Naive thymus-derived CD4-positive, alpha-beta T cell (primary cell): ENCODE results near the gene DRAXIN. TPM values are rescaled to one million over a fixed set of nuclear protein-coding genes. Genes with fewer than 3 reads are reported as not detected.

Experiments
- ATAC-seq: fragments of 150-1000 bp; cut with Tn5 transposase; 2 replicates; pipeline ENCODE4 v1.10.0; 2021; ENCODE audit warnings: mild to moderate bottlenecking, moderate library complexity
- CTCF ChIA-PET: fragments of 350-600 bp; sonication (Branson Sonifier 250); formaldehyde crosslinking; loops from one replicate; lab custom pipeline; 2021; ENCODE audit warnings: antibody characterized with exemption; lab: Charles Lee
- POLR2A ChIA-PET: fragments of 350-600 bp; sonication (Branson Sonifier 250); formaldehyde crosslinking; loops from one replicate; lab custom pipeline; 2021; ENCODE audit warnings: antibody characterized with exemption, inconsistent platforms; lab: Charles Lee
- DNase-seq, 9 donors: peaks; one replicate each; pipeline versions ENCODE4 v3.0.0 to v3.0.0-alpha.2; 2020 to 2022; ENCODE audit warnings: mixed read lengths in 1 of 9
- H3K27ac ChIP-seq: one replicate; pipeline ENCODE4 v1.7.0; 2013; ENCODE audit warnings: mild to moderate bottlenecking, low read depth, low read length, moderate library complexity
- H3K27me3 ChIP-seq, 2 donors: one replicate each; pipeline ENCODE4 v1.7.0; 2013; ENCODE audit warnings: low read length in 2 of 2, mild to moderate bottlenecking in 2 of 2, moderate library complexity in 2 of 2; ENCODE audit not compliant: control insufficient read depth in 2 of 2, insufficient read depth in 2 of 2
- H3K36me3 ChIP-seq, 3 experiments: 1 replicate in 2 of 3; 2 replicates in 1 of 3; pipeline ENCODE4 v1.7.0; 2013; ENCODE audit warnings: low read length in 3 of 3, mild to moderate bottlenecking in 3 of 3, moderate library complexity in 1 of 3; ENCODE audit not compliant: insufficient read depth in 3 of 3, control insufficient read depth in 2 of 3
- H3K4me1 ChIP-seq, 2 donors: one replicate each; pipeline ENCODE4 v1.7.0; 2013; ENCODE audit warnings: low read length in 2 of 2, mild to moderate bottlenecking in 2 of 2, moderate library complexity in 1 of 2; ENCODE audit not compliant: control insufficient read depth in 2 of 2, insufficient read depth in 2 of 2
- H3K4me3 ChIP-seq: 2 replicates; pipeline ENCODE4 v1.7.0; 2013; ENCODE audit warnings: mild to moderate bottlenecking, low read length
- H3K9me3 ChIP-seq, 3 experiments: 1 replicate in 2 of 3; 2 replicates in 1 of 3; pipeline ENCODE4 v1.7.0; 2013; ENCODE audit warnings: low read length in 3 of 3; ENCODE audit not compliant: control insufficient read depth in 2 of 3
- H3K27ac Mint-ChIP-seq, 9 donors: one replicate each; pipeline ENCODE4 v1.8.0; 2020 to 2022; ENCODE audit warnings: mixed read lengths in 9 of 9, mild to moderate bottlenecking in 8 of 9, moderate library complexity in 5 of 9, inconsistent platforms in 2 of 9
- H3K27me3 Mint-ChIP-seq, 5 donors: one replicate each; pipeline ENCODE4 v1.8.0; 2021 to 2022; ENCODE audit warnings: mixed read lengths in 5 of 5, mild to moderate bottlenecking in 1 of 5
- H3K36me3 Mint-ChIP-seq, 5 donors: one replicate each; pipeline ENCODE4 v1.8.0; 2020 to 2022; ENCODE audit warnings: mixed read lengths in 5 of 5, mild to moderate bottlenecking in 3 of 5, inconsistent platforms in 1 of 5
- H3K4me1 Mint-ChIP-seq, 7 donors: one replicate each; pipeline ENCODE4 v1.8.0; 2020 to 2022; ENCODE audit warnings: mixed read lengths in 7 of 7, mild to moderate bottlenecking in 3 of 7, inconsistent platforms in 1 of 7
- H3K4me3 Mint-ChIP-seq, 10 donors: one replicate each; pipeline ENCODE4 v1.8.0; 2020 to 2022; ENCODE audit warnings: mild to moderate bottlenecking in 10 of 10, mixed read lengths in 10 of 10, moderate library complexity in 6 of 10, inconsistent platforms in 2 of 10
- H3K9me3 Mint-ChIP-seq, 11 donors: one replicate each; pipeline ENCODE4 v1.8.0; 2020 to 2022; ENCODE audit warnings: mixed read lengths in 11 of 11, mild to moderate bottlenecking in 4 of 11, inconsistent platforms in 1 of 11, moderate library complexity in 1 of 11
- intact Hi-C, 2 donors: fragments of 100-400 bp; cut with micrococcal nuclease; formaldehyde crosslinking; loops; one replicate each; pipeline ENCODE4 v1.15.1; 2023
- polyA plus RNA-seq, 2 donors: library from polyadenylated mRNA; unstranded; fragments of 300-500 nt; fragmentation: Illumina TruSeq; gene quantifications; one replicate each; pipeline ENCODE4 v1.2.3, GENCODE V29; 2021
- total RNA-seq, 6 experiments: library from RNA in 5 of 6; stranded (reverse) in 5 of 6; gene quantifications; 1 replicate in 5 of 6; 2 replicates in 1 of 6; pipeline ENCODE4 v1.2.3 and lab custom pipeline; 2021 to 2026

DRAXIN gene
- total and polyA plus RNA-seq, 7 experiments from 2014 or later: 0.03 to 1.6 (median 0.19) TPM

DNA sequence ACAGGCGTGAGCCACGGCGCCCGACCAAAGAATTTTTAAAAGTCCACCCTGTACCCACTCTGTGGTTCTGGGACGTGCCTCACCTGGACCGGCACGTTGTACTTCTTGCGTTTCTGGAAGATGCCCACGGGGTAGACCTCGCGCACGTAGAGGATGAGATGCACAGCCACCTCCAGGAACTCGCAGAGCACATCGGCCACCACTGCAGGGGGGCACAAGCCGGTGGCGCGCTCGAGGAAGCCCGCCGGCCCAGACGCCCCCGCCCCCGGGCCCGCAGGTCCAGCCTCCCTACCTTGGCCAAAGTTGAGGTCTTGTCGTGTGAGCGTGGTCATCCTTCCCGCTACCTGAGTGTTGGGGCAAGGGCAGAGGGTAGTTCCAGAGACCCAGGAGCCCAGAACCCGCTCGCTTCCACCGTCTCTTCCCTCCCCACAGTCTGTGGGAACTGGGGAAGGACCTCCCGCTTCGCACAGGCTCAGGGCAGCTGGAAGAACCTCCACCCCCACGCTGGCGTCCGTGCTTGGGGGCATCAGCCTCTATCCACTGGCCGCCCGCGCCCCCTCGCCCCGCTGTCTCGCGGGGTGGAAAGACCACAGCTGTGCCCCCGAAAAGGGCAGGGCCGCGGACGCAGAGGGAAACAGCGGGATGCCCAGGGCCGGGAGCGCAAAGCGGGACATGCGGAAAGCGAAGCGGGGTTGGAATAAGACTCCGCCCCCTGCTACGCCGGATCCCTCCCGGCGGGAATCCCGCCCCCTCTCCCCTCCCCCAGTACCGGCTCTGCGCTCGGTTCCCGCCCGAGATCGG lies 11.0 kb upstream of the DRAXIN start:
- intact Hi-C loops: loop anchor here (1.0 to 5.0 kb wide), 9 partner anchors 16 to 1738 kb away; partner anchors contain the start of genes AGTRAP (in 2 of the 2), FBXO6 (in 2 of the 2), CLCN6 (in 1 of the 2) and LZIC (in 1 of the 2)
- CTCF ChIA-PET: interaction anchor here (0.7 to 1.9 kb wide), 3 partner anchors 14 to 39 kb away, joined by 3 to 7 read pairs (median 6); no protein-coding TSS in a partner anchor
- peak overlapping the region in 7 of 9 donors; percentile 24 to 98 (median 56) for H3K27ac Mint-ChIP-seq
- POLR2A ChIA-PET: interaction anchor here (1.6 to 1.8 kb wide), 3 partner anchors 39 to 126 kb away, joined by 3 to 6 read pairs (median 5); partner anchors contain the start of genes CLCN6 and MTHFR
- Histone ChIP-seq H3K4me3 (peak overlapping the region; percentile 79), H3K27ac (peak overlapping the region; percentile 86), H3K27me3 (no peaks in the 10 kb centered on the region), H3K36me3 (peaks cover 0 to 24% (median 0%) of the 10 kb centered on the region in 3 experiments), H3K9me3 (no peaks in the 10 kb centered on the region), H3K4me1 (peaks cover 0 to 9% of the 10 kb centered on the region in 2 donors)
- H3K27me3 Mint-ChIP-seq: peaks cover 0 to 8% (median 0%) of the 10 kb centered on the region in 5 donors
- peaks cover 6 to 28% (median 19%) of the 10 kb centered on the region in 7 donors for H3K4me1 Mint-ChIP-seq
- peaks cover 0 to 9% (median 0%) of the 10 kb centered on the region in 5 donors for H3K36me3 Mint-ChIP-seq
- no peaks in the 10 kb centered on the region for H3K9me3 Mint-ChIP-seq
- H3K4me3 Mint-ChIP-seq: peak overlapping the region; percentile 70 to 96 (median 86)
- DNase-seq (no peak), ATAC-seq (no peak)

DNA sequence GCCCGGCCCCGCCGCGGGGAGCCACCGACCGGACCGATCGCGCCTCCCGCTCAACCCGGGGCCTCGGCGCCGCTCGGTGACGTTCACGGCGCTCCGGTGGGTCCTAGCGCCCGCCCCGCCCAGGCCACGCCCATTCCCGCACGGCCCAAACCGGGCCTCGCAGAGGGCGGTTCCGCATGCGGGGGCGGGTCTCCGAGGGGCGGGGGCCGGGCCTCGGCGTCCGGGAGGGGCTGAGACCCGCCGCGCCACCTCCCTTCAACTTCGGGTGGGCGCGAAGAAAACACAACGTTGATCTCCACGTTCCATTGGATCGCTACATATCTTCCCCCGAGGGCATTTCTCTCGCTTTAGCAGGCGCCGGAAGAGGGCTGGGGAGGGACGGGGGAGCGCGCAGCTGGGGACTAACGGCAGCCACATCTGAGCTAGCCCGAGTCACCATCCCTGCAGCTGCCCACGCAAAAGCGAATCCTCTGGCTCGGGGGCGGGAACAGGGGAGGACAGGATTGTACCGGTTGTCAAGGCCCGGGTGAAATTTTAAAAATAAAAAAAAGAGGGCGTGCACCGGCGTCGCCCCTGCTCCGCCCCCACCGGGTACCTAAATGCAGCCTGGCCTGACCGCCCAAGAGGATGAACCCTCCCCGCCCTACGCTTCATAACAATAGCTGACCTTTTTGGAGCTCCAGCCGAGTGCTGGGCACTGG lies 10.3 kb upstream of the DRAXIN start, which contains the start of gene MAD2L2:
MAD2L2 (minus strand) TSS at position 78 of the 701 bp plus-strand sequence. CDS start 547 bp downstream, outside the sequence.
- H3K4me1 Mint-ChIP-seq: peaks cover 6 to 28% (median 19%) of the 10 kb centered on the region in 7 donors
- no peaks in the 10 kb centered on the region for H3K27me3 ChIP-seq
- peak within 1 kb of the TSS; percentile 86 for H3K27ac ChIP-seq
- no peaks in the 10 kb centered on the region for H3K9me3 ChIP-seq
- H3K36me3 ChIP-seq: peaks cover 0 to 17% (median 0%) of the 10 kb centered on the region in 3 experiments
- DNase-seq (peak; percentile 80 to 96 (median 87)), ATAC-seq (peak; percentile 98)
- intact Hi-C loops: loop anchor here (1.0 to 5.0 kb wide), 9 partner anchors 17 to 1739 kb away; partner anchors contain the start of genes AGTRAP (in 2 of the 2), FBXO6 (in 2 of the 2), CLCN6 (in 1 of the 2) and LZIC (in 1 of the 2)
- peaks cover 0 to 5% (median 0%) of the 10 kb centered on the region in 5 donors for H3K36me3 Mint-ChIP-seq
- peak within 1 kb of the TSS; percentile 74 to 98 (median 89) for H3K27ac Mint-ChIP-seq
- peaks cover 0 to 9% of the 10 kb centered on the region in 2 donors for H3K4me1 ChIP-seq
- POLR2A ChIA-PET: interaction anchor here (0.6 to 2.3 kb wide), 10 partner anchors 8 to 229 kb away, joined by 3 to 13 read pairs (median 4); partner anchors contain the start of genes AGTRAP, CLCN6, FBXO6 and MTHFR
- H3K4me3 Mint-ChIP-seq: peak within 1 kb of the TSS; percentile 89 to 99 (median 96)
- CTCF ChIA-PET: interaction anchor here (0.7 to 1.9 kb wide), 6 partner anchors 15 to 50 kb away, joined by 3 to 7 read pairs (median 4); no protein-coding TSS in a partner anchor
- peaks cover 0 to 12% (median 0%) of the 10 kb centered on the region in 5 donors for H3K27me3 Mint-ChIP-seq
- H3K4me3 ChIP-seq: peak within 1 kb of the TSS; percentile 79
- no peaks in the 10 kb centered on the region for H3K9me3 Mint-ChIP-seq

DNA sequence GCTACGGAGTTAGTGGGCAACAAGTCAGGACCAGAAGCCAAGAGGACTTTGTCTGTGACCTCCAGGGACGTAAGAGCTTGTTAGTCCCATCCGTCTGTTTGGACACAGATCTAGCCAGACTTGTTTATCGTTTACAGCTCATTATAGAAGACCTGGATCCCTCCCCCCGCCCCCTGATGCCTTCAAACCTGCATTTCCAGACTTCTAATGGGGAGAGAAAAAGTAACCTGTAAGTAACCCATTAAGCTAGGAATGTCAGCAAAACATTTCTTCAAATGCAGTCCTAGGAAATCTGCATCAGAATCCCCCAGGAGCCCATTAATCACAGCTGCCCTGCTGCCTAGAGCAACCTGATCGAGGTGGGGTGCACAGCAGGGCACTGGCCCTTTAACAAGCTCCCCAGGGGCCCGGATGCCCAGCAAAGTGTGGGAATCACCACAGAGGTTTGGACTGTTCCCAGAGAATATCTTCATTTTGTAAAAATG lies 9.2 kb upstream of the DRAXIN start:
- ChIA-PET POLR2A (interaction anchor here (0.7 to 2.3 kb wide), 6 partner anchors 9 to 226 kb away, joined by 3 to 13 read pairs (median 4); partner anchors contain the start of gene FBXO6), CTCF (interaction anchor here (0.6 to 1.9 kb wide), 7 partner anchors 18 to 116 kb away, joined by 3 to 7 read pairs (median 5); partner anchors contain the start of gene FBXO6)
- H3K4me3 ChIP-seq: no peak overlapping the region
- Mint-ChIP-seq H3K27ac (peak overlapping the region in 3 of 9 donors; percentile 19 to 89 (median 63)), H3K4me3 (peak overlapping the region; percentile 57 to 99 (median 82)), H3K36me3 (peaks cover 0 to 5% (median 0%) of the 10 kb centered on the region in 5 donors), H3K27me3 (peaks cover 0 to 17% (median 0%) of the 10 kb centered on the region in 5 donors), H3K9me3 (no peaks in the 10 kb centered on the region), H3K4me1 (peaks cover 6 to 28% (median 19%) of the 10 kb centered on the region in 7 donors)
- intact Hi-C loops: loop anchor here in 1 of 2 donors (5.0 kb wide), 2 partner anchors 35 to 1740 kb away; partner anchors contain the start of genes LZIC and NMNAT1
- DNase-seq (no peak), ATAC-seq (no peak)
- peaks cover 0 to 9% of the 10 kb centered on the region in 2 donors for H3K4me1 ChIP-seq
- H3K27me3 ChIP-seq: no peaks in the 10 kb centered on the region
- no peak overlapping the region for H3K27ac ChIP-seq
- H3K9me3 ChIP-seq: no peaks in the 10 kb centered on the region
- H3K36me3 ChIP-seq: peaks cover 0 to 6% (median 0%) of the 10 kb centered on the region in 3 experiments

DNA sequence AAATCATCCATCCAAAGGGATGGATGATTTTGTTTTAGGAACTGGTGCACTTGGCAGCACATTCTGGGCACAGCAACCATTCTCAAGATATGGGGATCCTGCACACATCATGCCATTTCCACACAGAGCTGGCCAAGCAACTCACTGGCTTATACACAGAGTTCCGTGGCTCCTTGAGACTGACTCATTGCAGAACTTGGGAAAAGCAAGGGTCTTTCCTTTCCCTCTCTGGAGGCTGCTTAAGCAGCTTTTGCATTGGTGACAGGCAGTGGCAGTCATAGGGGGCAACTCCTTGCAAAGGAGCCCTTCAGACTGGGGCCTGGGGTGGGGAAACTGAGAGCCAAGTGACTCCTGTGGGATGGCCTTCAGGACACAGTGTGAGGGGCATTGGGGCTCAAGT lies 8.7 kb upstream of the DRAXIN start:
- H3K4me1 ChIP-seq: peaks cover 0 to 9% of the 10 kb centered on the region in 2 donors
- CTCF ChIA-PET: interaction anchor here (1.2 to 1.9 kb wide), 3 partner anchors 19 to 37 kb away, joined by 5 to 7 read pairs (median 7); partner anchors contain the start of gene FBXO6
- H3K9me3 ChIP-seq: no peaks in the 10 kb centered on the region
- intact Hi-C loops: loop anchor here in 1 of 2 donors (5.0 kb wide), 2 partner anchors 35 to 1740 kb away; partner anchors contain the start of genes LZIC and NMNAT1
- no peak overlapping the region for H3K27ac ChIP-seq
- DNase-seq (no peak), ATAC-seq (no peak)
- POLR2A ChIA-PET: interaction anchor here (1.0 to 2.3 kb wide), 3 partner anchors 19 to 225 kb away, joined by 3 to 13 read pairs (median 7); partner anchors contain the start of gene FBXO6
- Mint-ChIP-seq H3K4me3 (peak overlapping the region in 2 of 10 donors; percentile 17 to 25), H3K27me3 (peaks cover 3 to 21% (median 4%) of the 10 kb centered on the region in 5 donors), H3K4me1 (peaks cover 6 to 28% (median 19%) of the 10 kb centered on the region in 7 donors), H3K36me3 (peaks cover 0 to 5% (median 0%) of the 10 kb centered on the region in 5 donors), H3K27ac (no peak overlapping the region), H3K9me3 (no peaks in the 10 kb centered on the region)
- H3K36me3 ChIP-seq: peaks cover 0 to 3% (median 0%) of the 10 kb centered on the region in 3 experiments
- no peak overlapping the region for H3K4me3 ChIP-seq
- H3K27me3 ChIP-seq: peaks cover 0 to 2% of the 10 kb centered on the region in 2 donors

DNA sequence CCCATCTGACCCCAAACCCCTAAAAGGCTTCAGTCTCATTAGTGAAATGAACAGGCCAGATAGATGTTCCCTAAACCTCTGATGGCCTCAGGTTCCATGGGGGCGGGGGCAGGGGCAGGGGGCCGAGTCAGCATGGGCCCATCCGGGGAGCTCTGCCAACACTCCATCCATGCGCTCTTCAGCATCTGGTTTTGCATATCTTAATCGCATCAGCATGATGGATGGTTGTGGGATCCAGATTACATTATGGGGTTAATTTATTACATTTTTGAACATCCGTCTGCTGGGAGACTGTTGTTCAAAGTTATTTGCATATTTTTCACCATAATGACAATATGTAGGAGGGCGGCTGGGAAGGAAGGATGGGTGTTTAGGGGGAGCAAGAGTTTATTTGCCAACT lies 7.4 kb upstream of the DRAXIN start:
- H3K4me1 Mint-ChIP-seq: peaks cover 0 to 22% (median 13%) of the 10 kb centered on the region in 7 donors
- Histone ChIP-seq H3K4me3 (no peak overlapping the region), H3K27me3 (peaks cover 0 to 4% of the 10 kb centered on the region in 2 donors), H3K4me1 (peaks cover 0 to 6% of the 10 kb centered on the region in 2 donors), H3K27ac (no peak overlapping the region), H3K36me3 (peaks cover 0 to 3% (median 0%) of the 10 kb centered on the region in 3 experiments), H3K9me3 (no peaks in the 10 kb centered on the region)
- ATAC-seq (no peak), DNase-seq (no peak)
- no peak overlapping the region for H3K27ac Mint-ChIP-seq
- ChIA-PET POLR2A (no interaction called here), CTCF (no interaction called here)
- no peaks in the 10 kb centered on the region for H3K36me3 Mint-ChIP-seq
- H3K9me3 Mint-ChIP-seq: no peaks in the 10 kb centered on the region
- peaks cover 12 to 34% (median 13%) of the 10 kb centered on the region in 5 donors for H3K27me3 Mint-ChIP-seq
- intact Hi-C loops: loop anchor here in 1 of 2 donors (5.0 kb wide), 2 partner anchors 33 to 1742 kb away; partner anchors contain the start of genes LZIC and NMNAT1
- H3K4me3 Mint-ChIP-seq: no peak overlapping the region
